Right ventricle myocardium superior (tissue), 1 donor: ENCODE results near the gene ZNF438. TPM values are rescaled to one million over a fixed set of nuclear protein-coding genes. Genes with fewer than 3 reads are reported as not detected.

Source experiments
- ATAC-seq: fragments of 200-7000 bp; cut with Tn5 transposase; one replicate; pipeline ENCODE4 v1.9.1; 2020; ENCODE audit warnings: mild to moderate bottlenecking; ENCODE audit not compliant: poor library complexity
- DNase-seq: peaks from one replicate; pipeline ENCODE4 v3.0.0-alpha.2; 2020
- intact Hi-C: fragments of 100-400 bp; cut with DNase I; formaldehyde crosslinking; loops from one replicate; pipeline ENCODE4 v1.11.2; 2022
- total RNA-seq: library from RNA; stranded (reverse); fragmentation: NEBNext Ultra II Directional; extraction: Animal tissue kit (Norgen Biotek cat#: 25700); gene quantifications from one replicate; pipeline ENCODE4 v1.2.1, GENCODE V29; 2021
- donor health status: DM: no; HTN: yes; CAD: no; lungs with severe emphysema.

The ZNF438 gene
- total RNA-seq, 1 donor from 2014 or later: 13.0 TPM

- DNase-seq (no peak), ATAC-seq (no peak)
- intact Hi-C loops: no loop called here
These were observed 160.8 kb downstream of the ZNF438 start for GRCh38 chr10:30870896-30871295.

GRCh38 chr10:30869566-30869965, 162.1 kb downstream of the ZNF438 start:
- DNase-seq (no peak), ATAC-seq (no peak)
- intact Hi-C loops: no loop called here

- DNase-seq: no peak
- no peak for ATAC-seq
These were observed 163.1 kb downstream of the ZNF438 start for GRCh38 chr10:30868611-30869010.

GRCh38 chr10:30866896-30867295, 164.8 kb downstream of the ZNF438 start:
- DNase-seq (no peak), ATAC-seq (no peak)
- intact Hi-C loops: no loop called here

More at GRCh38 chr10:30868611-30869010, 163.1 kb downstream of the ZNF438 start:
- intact Hi-C loops: no loop called here

- DNase-seq (no peak), ATAC-seq (no peak)
- intact Hi-C loops: no loop called here
These were observed 166.3 kb downstream of the ZNF438 start for GRCh38 chr10:30865141-30865926.

GRCh38 chr10:30863516-30864210, 168.0 kb downstream of the ZNF438 start:
- intact Hi-C loops: no loop called here
- ATAC-seq: no peak
- DNase-seq: no peak

- intact Hi-C loops: no loop called here
- peak; percentile 38 for ATAC-seq
- no peak for DNase-seq
These were observed 169.2 kb downstream of the ZNF438 start for GRCh38 chr10:30862486-30862885.

- ATAC-seq (no peak), DNase-seq (no peak)
- intact Hi-C loops: no loop called here
These were observed 169.7 kb downstream of the ZNF438 start for GRCh38 chr10:30861976-30862375.

GRCh38 chr10:30861221-30861620, 170.4 kb downstream of the ZNF438 start:
- intact Hi-C loops: no loop called here
- ATAC-seq: no peak
- DNase-seq: no peak

GRCh38 chr10:30858499-30858898, 173.2 kb downstream of the ZNF438 start:
- ATAC-seq: peak; percentile 11
- no peak for DNase-seq
- intact Hi-C loops: no loop called here

- peak; percentile 94 for ATAC-seq
- intact Hi-C loops: no loop called here
These were observed 173.9 kb downstream of the ZNF438 start for GRCh38 chr10:30857803-30858202.

GRCh38 chr10:30855131-30855530, 176.5 kb downstream of the ZNF438 start:
- intact Hi-C loops: no loop called here
- no peak for ATAC-seq
- no peak for DNase-seq

More at GRCh38 chr10:30857803-30858202, 173.9 kb downstream of the ZNF438 start:
- DNase-seq: peak; percentile 85

GRCh38 chr10:30854656-30855055, 177.0 kb downstream of the ZNF438 start:
- intact Hi-C loops: no loop called here
- no peak for DNase-seq
- ATAC-seq: no peak

GRCh38 chr10:30853066-30853465, 178.6 kb downstream of the ZNF438 start:
- ATAC-seq (no peak), DNase-seq (no peak)
- intact Hi-C loops: no loop called here

- DNase-seq: no peak
- no peak for ATAC-seq
- intact Hi-C loops: no loop called here
These were observed 180.9 kb downstream of the ZNF438 start for GRCh38 chr10:30850776-30851175.

GRCh38 chr10:30849231-30850035, 182.2 kb downstream of the ZNF438 start:
- no peak for ATAC-seq
- DNase-seq: no peak
- intact Hi-C loops: no loop called here

GRCh38 chr10:30848396-30849032, 183.2 kb downstream of the ZNF438 start:
- ATAC-seq (no peak), DNase-seq (no peak)
- intact Hi-C loops: no loop called here

GRCh38 chr10:30847642-30848041, 184.0 kb downstream of the ZNF438 start:
- DNase-seq: no peak
- intact Hi-C loops: no loop called here
- ATAC-seq: no peak

- intact Hi-C loops: no loop called here
- ATAC-seq: no peak
- no peak for DNase-seq
These were observed 184.5 kb downstream of the ZNF438 start for GRCh38 chr10:30847199-30847598.
